HG02885 (cell line): ENCODE results near the gene SLC12A6.

Source experiments
- ATAC-seq: cut with Tn5 transposase; IDR thresholded peaks from one replicate; pipeline ENCODE4 v1.9.1; 2021; ENCODE audit warnings: mild to moderate bottlenecking; ENCODE audit not compliant: unreplicated experiment, poor library complexity

SLC12A6 gene

DNA sequence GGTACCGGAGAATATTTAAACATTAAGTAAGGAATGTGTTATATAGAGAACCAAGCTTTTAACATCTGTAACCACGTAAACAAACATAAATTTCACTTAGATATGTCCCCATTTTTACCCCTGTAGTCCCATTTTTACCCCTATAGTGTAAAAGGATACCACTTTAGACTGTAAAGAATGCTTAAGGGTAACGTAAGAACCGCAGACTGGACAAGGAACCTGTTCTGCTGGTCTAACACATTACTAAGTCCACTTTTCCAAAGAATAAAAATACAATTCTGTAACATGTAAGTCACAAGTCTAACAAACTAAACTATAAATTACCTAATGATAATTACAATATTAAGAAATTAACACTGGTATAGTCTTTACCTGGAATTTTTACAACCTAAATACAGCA lies 2.9 kb downstream of the SLC12A6 start:
- no peak for ATAC-seq

- ATAC-seq: no peak
These were observed 4.9 kb downstream of the SLC12A6 start for GRCh38 chr15:34332553-34333120.

GRCh38 chr15:34331809-34332208 lies 5.8 kb downstream of the SLC12A6 start:
- no peak for ATAC-seq

DNA sequence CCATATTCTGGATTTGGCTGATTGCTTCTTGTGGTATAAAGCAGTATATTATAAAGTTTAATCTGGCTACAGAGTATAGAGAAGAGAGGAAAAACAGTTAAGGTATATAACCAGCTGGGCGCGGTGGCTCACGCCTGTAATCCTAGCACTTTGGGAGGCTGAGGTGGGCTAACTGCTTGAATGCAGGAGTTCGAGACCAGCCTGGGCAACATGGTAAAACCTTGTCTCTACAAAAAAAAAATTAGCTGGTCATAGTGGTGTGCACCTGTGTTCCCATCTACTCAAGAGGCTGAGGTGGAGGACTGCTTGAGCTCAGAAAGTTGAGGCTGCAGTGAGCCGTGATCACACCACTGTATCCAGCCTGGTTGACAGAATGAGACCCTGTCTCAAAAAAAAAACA lies 7.3 kb downstream of the SLC12A6 start:
- ATAC-seq: no peak

DNA sequence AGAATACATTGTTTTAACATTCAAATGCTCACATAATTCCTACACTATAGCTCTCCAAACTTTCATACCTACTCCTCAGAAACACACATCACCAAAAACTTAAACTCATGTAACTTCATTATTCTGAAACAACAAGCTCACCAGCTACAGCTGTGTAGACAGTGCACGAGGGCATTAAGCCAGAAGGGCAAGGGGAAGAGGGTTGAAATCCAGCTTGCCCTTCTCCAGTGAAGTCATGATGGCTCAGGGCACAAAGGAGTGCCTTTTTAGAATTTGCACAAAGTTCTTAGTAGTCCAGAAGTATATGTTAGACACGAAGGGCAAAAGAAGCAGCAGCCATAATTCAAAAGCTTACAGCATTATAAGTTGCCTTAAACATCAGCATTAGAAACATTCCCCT lies 8.6 kb downstream of the SLC12A6 start:
- ATAC-seq: no peak

DNA sequence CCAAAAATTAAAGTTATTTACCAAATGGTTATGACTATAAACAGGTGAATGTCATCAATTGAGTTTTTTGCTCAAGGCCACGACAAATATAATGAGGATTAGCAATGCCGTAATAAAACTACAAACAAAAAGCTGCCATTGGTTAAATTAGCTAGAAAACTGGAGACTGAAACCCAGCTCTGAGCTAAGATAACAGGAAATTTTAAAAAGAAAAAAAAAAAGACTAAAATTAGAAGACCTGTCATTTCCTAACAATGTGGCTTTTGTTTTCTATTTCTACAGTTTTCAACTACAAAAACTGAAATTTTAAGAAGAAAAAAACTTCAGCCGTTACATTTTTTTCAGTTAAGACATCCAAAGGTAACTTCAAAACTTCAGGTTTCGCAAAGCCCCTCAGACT lies 9.7 kb downstream of the SLC12A6 start:
- peak; percentile 50 for ATAC-seq

- ATAC-seq: no peak
These were observed 12.2 kb downstream of the SLC12A6 start for GRCh38 chr15:34325368-34325767.

- no peak for ATAC-seq
These were observed 12.6 kb downstream of the SLC12A6 start for GRCh38 chr15:34324933-34325332.

GRCh38 chr15:34323217-34323616 lies 14.4 kb downstream of the SLC12A6 start:
- ATAC-seq: no peak

DNA sequence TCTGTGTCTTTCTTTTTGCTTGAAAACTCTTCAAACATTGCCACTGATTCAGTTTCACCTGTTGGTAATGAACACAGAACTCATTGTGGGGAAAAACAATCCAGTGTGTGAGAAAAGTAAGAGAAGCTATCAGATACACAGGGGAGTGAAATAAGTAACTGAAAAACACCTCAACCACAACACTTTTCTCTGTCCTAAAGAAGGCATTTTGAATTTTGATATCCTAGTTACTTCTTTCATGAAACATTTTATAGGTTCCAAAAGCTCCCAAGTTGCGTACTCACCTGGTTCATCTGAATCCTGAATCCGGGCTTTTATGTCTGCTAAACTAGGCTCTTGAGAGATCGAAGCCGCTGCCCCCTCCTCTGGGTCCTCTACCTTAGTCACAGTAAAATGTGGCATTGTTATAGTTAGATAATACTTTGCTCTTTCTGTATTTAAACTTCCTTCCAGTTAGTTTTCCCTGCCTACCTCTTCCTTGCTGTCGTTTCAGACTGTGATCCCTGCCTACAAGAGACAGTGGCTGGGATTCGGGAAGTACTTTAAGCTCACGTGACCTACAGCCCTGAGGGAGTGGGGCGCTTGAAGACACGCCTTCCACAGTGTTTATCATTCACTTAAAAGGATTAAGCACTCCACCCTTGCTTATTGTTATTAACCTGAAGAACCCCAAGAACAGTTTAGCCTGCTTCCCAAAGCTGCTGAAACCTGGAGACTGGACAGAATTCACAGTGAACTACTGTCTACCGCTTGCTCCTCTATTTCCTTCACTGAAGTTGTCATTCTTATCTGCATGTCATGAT lies 19.1 kb downstream of the SLC12A6 start:
- ATAC-seq: peak; percentile 75

DNA sequence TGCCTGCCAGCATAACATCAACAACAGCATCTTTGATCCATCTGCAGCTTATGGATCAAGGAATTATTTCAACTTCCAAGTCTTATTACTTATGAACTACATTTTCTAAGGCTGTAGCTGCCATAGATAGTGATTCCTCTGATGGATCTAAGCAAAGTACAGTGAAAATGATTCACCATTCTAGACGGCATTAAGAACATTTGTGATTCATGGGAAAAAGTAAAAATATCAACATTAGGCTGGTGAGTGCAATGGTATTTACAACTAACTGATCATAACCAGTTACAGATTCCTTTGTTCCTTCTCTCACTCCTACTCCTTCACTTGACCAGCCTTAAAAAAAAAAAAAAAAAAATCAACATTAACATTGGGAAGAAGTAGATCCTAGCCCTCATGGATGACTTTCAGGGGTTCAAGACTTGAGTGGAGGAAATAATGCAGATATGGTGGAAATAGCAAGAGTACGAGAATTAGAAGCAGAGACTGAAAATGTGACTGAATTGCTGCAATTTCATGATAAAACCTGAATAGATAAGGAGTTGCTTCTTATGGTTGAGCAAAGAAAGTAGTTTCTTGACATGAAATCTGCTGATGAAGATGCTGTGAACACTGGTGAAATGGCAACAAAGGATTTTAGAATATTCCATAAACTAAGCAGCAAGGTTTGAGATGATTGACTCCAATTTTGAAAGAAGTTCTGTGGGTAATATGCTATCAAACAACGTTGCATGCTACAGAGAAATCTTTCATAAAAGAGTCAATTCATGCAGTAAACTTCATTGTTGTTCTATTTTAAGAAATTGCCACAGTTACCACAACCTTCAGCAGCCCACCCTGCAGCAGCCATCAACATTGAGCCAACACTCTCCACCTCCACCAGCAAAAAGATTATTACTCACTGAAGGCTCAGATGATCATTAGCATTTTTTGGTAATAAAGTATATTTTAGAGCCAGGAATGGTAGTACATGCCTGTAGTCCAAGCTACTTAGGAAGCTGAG lies 22.8 kb downstream of the SLC12A6 start:
- ATAC-seq: no peak

DNA sequence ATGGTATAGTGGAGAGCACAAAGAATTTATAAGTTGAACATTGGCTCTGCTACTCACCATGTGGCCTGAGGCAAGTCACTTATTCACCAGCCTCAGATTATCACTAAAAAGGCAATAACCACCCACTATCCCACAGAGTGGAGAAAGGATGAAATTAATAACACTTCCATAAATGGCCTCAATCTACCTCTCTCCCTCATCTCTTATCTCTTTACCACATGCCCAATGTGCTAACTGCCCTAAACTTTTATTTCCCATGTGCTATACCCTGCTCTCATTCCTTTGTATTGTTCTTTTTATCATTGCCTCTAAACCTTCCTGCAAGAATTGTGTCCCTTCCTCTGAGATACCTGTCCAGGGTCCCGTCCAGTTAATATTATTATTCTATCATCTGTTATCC lies 26.0 kb downstream of the SLC12A6 start:
- ATAC-seq: no peak

DNA sequence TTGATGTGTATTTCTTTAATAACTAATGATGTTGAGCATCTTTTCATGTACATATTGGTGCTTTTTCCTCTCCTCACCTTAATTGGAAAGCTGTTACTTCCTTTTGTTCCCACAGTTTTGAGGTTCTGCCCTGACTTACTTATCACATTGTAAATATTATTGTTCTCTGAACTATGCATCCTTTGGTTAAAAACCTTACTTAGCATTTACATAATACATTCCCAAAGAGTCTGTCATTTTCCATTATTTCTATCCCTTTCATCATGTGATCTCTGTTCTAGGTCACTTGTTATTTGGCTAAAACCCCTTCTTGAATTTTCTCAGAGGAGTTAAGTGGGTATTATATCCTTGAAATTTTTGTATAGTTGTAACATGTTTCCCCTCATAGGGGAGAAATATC lies 33.0 kb downstream of the SLC12A6 start:
- no peak for ATAC-seq

DNA sequence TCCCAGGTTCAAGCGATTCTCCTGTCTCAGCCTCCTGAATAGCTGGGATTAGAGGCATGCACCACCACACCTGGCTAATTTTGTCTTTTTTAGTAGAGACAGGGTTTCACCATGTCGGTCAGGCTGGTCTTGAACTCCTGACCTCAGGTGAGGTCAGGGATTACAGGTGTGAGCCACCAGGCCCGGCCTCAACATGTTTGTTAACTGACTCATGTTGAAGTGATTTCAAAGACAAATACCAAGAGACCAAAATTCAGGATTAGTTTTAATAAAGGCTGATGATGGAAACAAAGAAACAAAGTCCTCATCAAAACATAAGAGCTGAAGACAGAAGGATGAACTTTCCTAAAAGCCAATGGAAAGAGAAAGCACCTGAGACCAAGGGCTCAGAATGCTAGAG lies 36.5 kb downstream of the SLC12A6 start:
- ATAC-seq: no peak

DNA sequence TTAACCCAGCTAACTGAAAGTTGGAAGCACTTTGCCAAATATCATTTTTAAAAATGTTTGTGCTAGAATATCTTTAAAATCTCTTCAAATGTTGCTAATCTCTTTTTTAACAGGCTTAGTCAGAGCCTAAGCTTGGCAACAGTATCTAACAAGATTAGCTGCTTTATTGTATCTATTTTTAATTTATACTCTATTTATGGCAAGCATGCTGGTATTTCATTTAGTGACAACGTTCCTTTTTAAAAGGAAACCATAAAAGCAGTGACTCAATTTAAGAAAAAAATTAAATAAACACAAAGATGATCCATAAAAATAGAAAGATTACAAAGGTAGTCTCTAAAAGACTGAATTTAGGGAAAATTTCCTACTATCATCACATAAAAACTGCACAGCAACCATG lies 40.5 kb downstream of the SLC12A6 start:
- no peak for ATAC-seq

GRCh38 chr15:34292621-34293020 lies 45.0 kb downstream of the SLC12A6 start:
- ATAC-seq: no peak

GRCh38 chr15:34284937-34285336 lies 52.6 kb downstream of the SLC12A6 start:
- ATAC-seq: no peak

GRCh38 chr15:34282384-34282783 lies 55.2 kb downstream of the SLC12A6 start:
- no peak for ATAC-seq

DNA sequence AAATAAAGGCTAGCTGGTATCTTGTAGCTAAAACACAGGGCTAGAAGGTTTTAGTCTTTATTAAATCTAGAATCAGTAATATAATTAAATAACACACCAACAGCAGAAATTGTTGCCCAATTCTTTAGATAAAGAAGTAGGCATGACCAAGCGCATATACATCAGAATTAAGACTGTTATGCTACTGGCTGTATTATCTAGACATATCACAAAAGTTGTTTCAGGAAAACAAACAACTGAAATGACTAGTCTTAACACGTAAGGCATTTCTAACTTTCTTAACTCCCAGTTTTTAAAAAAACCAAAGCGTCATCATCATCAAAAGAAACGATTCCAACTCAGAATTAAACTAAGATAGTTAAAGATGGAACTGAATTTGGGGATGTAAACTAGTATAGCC lies 57.4 kb downstream of the SLC12A6 start:
- ATAC-seq: no peak

- ATAC-seq: no peak
These were observed 58.2 kb downstream of the SLC12A6 start for GRCh38 chr15:34279368-34279767.

GRCh38 chr15:34275721-34276120 lies 61.9 kb downstream of the SLC12A6 start:
- no peak for ATAC-seq
